ENCODE results near the gene SEZ6L2. TPM values are rescaled to one million over a fixed set of nuclear protein-coding genes. Genes with fewer than 3 reads are reported as not detected.

The SEZ6L2 gene
- polyA plus RNA-seq, 1 experiment, result 19.3 TPM

- H3K36me3 ChIP-seq (ENCODE audit: control insufficient read depth, insufficient read depth, low read length), result peaks cover 1% of the 10 kb centered on the region; the same call in 1 of the 2 replicates
- TF ChIP-seq, protein P1, sequence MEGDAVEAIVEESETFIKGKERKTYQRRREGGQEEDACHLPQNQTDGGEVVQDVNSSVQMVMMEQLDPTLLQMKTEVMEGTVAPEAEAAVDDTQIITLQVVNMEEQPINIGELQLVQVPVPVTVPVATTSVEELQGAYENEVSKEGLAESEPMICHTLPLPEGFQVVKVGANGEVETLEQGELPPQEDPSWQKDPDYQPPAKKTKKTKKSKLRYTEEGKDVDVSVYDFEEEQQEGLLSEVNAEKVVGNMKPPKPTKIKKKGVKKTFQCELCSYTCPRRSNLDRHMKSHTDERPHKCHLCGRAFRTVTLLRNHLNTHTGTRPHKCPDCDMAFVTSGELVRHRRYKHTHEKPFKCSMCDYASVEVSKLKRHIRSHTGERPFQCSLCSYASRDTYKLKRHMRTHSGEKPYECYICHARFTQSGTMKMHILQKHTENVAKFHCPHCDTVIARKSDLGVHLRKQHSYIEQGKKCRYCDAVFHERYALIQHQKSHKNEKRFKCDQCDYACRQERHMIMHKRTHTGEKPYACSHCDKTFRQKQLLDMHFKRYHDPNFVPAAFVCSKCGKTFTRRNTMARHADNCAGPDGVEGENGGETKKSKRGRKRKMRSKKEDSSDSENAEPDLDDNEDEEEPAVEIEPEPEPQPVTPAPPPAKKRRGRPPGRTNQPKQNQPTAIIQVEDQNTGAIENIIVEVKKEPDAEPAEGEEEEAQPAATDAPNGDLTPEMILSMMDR (IDR thresholded peaks at IDR 0.05; ENCODE audit: insufficient read depth, low read depth, low read length), result no peak
- DNase-seq (ENCODE audit: low read depth), result no peak
- ChIA-PET POLR2A (no interaction called here), CTCF (interaction anchor here (0.6 to 2.3 kb wide), 3 partner anchors 9 to 117 kb away, joined by 4 to 14 read pairs (median 5); partner anchors contain the start of gene KCTD13)
- no peak overlapping the region for H3K4me3 ChIP-seq (ENCODE audit: low read depth, low read length)
- H3K27me3 ChIP-seq (ENCODE audit: control insufficient read depth, insufficient read depth, low read length), result no peaks in the 10 kb centered on the region
These were observed 16.4 kb upstream of the SEZ6L2 start for GRCh38 chr16:29915590-29916247.

DNA sequence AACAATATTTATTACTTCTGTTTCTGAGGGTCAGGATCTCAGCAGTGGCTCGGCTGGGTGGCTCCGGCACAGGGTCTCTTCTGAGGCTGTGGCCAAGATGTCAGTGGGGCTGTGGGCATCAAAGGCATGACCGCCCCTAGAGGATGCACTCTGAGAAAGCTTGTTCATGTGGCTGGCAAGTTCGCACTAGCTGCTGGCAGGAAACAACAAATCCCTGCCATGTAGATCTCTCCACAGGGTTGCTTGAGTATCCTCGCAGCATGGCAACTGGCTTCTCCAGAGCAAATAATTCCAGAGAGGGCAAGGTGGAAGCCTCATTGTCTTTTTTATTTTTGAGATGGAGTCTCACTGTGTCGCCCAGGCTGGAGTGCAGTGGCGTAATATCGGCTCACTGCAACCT lies 14.2 kb upstream of the SEZ6L2 start:
- no peaks in the 10 kb centered on the region for H3K27me3 ChIP-seq (ENCODE audit: control insufficient read depth, insufficient read depth, low read length)
- peaks cover 1% of the 10 kb centered on the region; the same call in 1 of the 2 replicates for H3K36me3 ChIP-seq (ENCODE audit: control insufficient read depth, insufficient read depth, low read length)
- ChIA-PET POLR2A (no interaction called here), CTCF (interaction anchor here (1.5 kb wide), 1 partner anchor 13 kb away, joined by 5 read pairs; the partner anchor contains the start of gene KCTD13)
- TF ChIP-seq, protein P1 (IDR thresholded peaks at IDR 0.05; ENCODE audit: insufficient read depth, low read depth, low read length), result no peak
- DNase-seq (ENCODE audit: low read depth), result no peak
- no peak overlapping the region for H3K4me3 ChIP-seq (ENCODE audit: low read depth, low read length)

DNA sequence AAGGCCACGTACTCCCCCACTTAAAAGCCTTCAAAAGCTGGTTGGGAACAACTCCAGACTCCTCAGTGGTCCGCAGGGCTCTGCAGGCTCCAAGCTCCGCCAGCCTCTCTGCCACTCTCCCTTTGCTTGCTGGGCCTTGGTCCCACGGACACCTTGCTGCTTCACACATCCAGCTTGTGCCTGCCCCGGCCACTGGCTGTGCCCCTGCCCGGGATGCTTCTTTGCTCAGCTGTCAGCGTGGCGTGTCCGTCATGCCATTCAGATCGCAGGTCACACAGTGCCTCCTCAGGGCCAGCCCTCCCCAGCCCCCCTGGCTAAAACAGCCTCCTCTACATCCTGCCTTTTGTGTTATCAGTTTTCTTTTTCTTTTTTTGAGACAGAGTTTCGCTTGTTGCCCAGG lies 12.7 kb upstream of the SEZ6L2 start:
- peaks cover 1% of the 10 kb centered on the region; the same call in 1 of the 2 replicates for H3K36me3 ChIP-seq (ENCODE audit: control insufficient read depth, insufficient read depth, low read length)
- DNase-seq (ENCODE audit: low read depth), result no peak
- ChIA-PET POLR2A (no interaction called here), CTCF (interaction anchor here (0.6 kb wide), 2 partner anchors 23 to 120 kb away, joined by 3 read pairs; no protein-coding TSS in a partner anchor)
- H3K27me3 ChIP-seq (ENCODE audit: control insufficient read depth, insufficient read depth, low read length), result no peaks in the 10 kb centered on the region
- TF ChIP-seq, protein P1 (IDR thresholded peaks at IDR 0.05; ENCODE audit: insufficient read depth, low read depth, low read length), result no peak
- H3K4me3 ChIP-seq (ENCODE audit: low read depth, low read length), result no peak overlapping the region

- CTCF ChIA-PET, result interaction anchor here (0.6 kb wide), 1 partner anchor 24 kb away, joined by 3 read pairs; no protein-coding TSS in a partner anchor
These were observed 12.3 kb upstream of the SEZ6L2 start for GRCh38 chr16:29911676-29912010.

More at GRCh38 chr16:29911676-29912010, 12.3 kb upstream of the SEZ6L2 start:
- TF ChIP-seq, protein P1 (IDR thresholded peaks at IDR 0.05; ENCODE audit: insufficient read depth, low read depth, low read length), result no peak
- H3K4me3 ChIP-seq (ENCODE audit: low read depth, low read length), result no peak overlapping the region
- POLR2A ChIA-PET, result no interaction called here
- H3K27me3 ChIP-seq (ENCODE audit: control insufficient read depth, insufficient read depth, low read length), result no peaks in the 10 kb centered on the region
- H3K36me3 ChIP-seq (ENCODE audit: control insufficient read depth, insufficient read depth, low read length), result peaks cover 1% of the 10 kb centered on the region; the same call in 1 of the 2 replicates
- DNase-seq (ENCODE audit: low read depth), result no peak
